Nephron progenitor cell (in vitro differentiated cells): ENCODE data around the gene HOXB7.

Experiments used
- DNase-seq: peaks from one replicate; pipeline ENCODE4 v3.0.0; 2021
- H3K27ac Mint-ChIP-seq: 2 replicates; pipeline ENCODE4 v1.8.0; 2021; ENCODE audit warnings: mild to moderate bottlenecking, moderate library complexity, mixed read lengths
- H3K27me3 Mint-ChIP-seq: 2 replicates; pipeline ENCODE4 v1.8.0; 2021; ENCODE audit warnings: mild to moderate bottlenecking, low read depth, mixed read lengths; ENCODE audit not compliant: poor library complexity
- H3K36me3 Mint-ChIP-seq: 2 replicates; pipeline ENCODE4 v1.8.0; 2021; ENCODE audit warnings: low read depth, mixed read lengths
- H3K4me1 Mint-ChIP-seq: 2 replicates; pipeline ENCODE4 v1.8.0; 2021; ENCODE audit warnings: mixed read lengths
- H3K4me3 Mint-ChIP-seq: 2 replicates; pipeline ENCODE4 v1.8.0; 2021; ENCODE audit warnings: mild to moderate bottlenecking, moderate library complexity, mixed read lengths
- H3K9me3 Mint-ChIP-seq: 2 replicates; pipeline ENCODE4 v1.8.0; 2021; ENCODE audit warnings: mild to moderate bottlenecking, moderate library complexity, mixed read lengths
- TF ChIP-seq, protein P1 (sequence below): fragments of 200-600 bp; sonication (generic); IDR thresholded peaks from 2 replicates; pipeline ENCODE4 v1.5.0; 2021; ENCODE audit warnings: antibody characterized with exemption

HOXB7 gene

GRCh38 chr17:48639136-48639535 is 28.3 kb upstream of the HOXB7 start:
- Mint-ChIP-seq H3K27ac (peak overlapping the region; percentile 83), H3K36me3 (peaks cover 5% of the 10 kb centered on the region), H3K27me3 (no peaks in the 10 kb centered on the region), H3K4me3 (peak overlapping the region; percentile 99), H3K4me1 (peaks cover 98% of the 10 kb centered on the region), H3K9me3 (no peaks in the 10 kb centered on the region)
- TF ChIP-seq, protein P1, sequence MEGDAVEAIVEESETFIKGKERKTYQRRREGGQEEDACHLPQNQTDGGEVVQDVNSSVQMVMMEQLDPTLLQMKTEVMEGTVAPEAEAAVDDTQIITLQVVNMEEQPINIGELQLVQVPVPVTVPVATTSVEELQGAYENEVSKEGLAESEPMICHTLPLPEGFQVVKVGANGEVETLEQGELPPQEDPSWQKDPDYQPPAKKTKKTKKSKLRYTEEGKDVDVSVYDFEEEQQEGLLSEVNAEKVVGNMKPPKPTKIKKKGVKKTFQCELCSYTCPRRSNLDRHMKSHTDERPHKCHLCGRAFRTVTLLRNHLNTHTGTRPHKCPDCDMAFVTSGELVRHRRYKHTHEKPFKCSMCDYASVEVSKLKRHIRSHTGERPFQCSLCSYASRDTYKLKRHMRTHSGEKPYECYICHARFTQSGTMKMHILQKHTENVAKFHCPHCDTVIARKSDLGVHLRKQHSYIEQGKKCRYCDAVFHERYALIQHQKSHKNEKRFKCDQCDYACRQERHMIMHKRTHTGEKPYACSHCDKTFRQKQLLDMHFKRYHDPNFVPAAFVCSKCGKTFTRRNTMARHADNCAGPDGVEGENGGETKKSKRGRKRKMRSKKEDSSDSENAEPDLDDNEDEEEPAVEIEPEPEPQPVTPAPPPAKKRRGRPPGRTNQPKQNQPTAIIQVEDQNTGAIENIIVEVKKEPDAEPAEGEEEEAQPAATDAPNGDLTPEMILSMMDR, result no peak
- peak; percentile 55 for DNase-seq

DNA sequence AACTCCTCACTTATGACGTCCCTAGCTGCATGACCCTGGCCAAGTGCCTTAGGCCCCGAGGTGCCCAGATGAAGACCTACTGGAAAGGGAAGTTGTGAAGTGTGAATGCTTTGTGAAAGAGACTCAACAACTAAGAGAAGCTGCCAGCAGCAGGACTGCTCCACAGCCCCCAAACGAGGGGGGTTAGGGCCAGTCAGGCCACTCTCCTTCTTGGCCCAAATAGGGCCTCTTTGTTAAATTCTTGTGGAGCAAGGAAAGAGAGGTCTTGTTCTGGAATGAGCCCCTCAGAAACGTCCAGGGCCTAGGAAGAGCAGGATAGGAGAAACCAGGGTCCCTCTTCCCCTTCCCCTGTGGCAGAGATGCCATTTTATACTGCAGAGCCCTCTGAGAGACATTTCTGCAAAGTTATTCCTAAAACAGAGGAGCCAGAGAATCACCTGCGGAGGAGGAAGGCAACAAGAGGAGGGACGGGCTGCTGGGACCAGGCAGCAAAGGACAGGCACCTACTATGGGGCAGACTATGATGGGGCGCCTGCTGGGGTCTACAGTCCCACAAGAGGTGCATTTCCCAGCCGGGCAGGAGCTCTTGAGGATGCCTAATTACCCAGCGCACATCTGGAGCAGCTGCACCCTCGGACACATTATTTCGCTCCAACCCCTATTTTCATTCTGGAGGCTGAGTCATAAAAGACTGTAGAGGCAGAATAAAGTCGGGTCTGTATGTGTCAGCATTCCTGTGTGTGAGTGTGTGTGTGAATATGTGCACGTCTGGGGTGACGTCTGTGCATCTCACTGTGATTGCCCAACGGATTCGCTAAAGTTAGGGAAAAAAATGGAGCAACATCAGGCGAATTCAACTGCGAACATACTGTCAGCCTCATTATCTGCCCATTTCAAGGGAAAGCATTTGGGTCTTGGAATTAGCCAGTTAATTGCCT is 26.8 kb upstream of the HOXB7 start:
- no peaks in the 10 kb centered on the region for H3K9me3 Mint-ChIP-seq
- DNase-seq, result peak; percentile 11
- peaks cover 5% of the 10 kb centered on the region for H3K36me3 Mint-ChIP-seq
- TF ChIP-seq, protein P1, result no peak
- peak overlapping the region; percentile 99 for H3K4me3 Mint-ChIP-seq
- peak overlapping the region; percentile 97 for H3K27ac Mint-ChIP-seq
- H3K27me3 Mint-ChIP-seq, result peaks cover 5% of the 10 kb centered on the region
- peaks cover 88% of the 10 kb centered on the region for H3K4me1 Mint-ChIP-seq

GRCh38 chr17:48636177-48637018 is 25.6 kb upstream of the HOXB7 start:
- Mint-ChIP-seq H3K4me1 (peaks cover 89% of the 10 kb centered on the region), H3K9me3 (no peaks in the 10 kb centered on the region), H3K27ac (peak overlapping the region; percentile 97), H3K27me3 (peaks cover 5% of the 10 kb centered on the region), H3K36me3 (no peaks in the 10 kb centered on the region), H3K4me3 (peak overlapping the region; percentile 99)
- TF ChIP-seq, protein P1, result peak; percentile 73
- peak; percentile 99 for DNase-seq

- Mint-ChIP-seq H3K27me3 (peaks cover 8% of the 10 kb centered on the region), H3K27ac (peak overlapping the region; percentile 99), H3K4me3 (peak overlapping the region; percentile 99), H3K36me3 (peaks cover 10% of the 10 kb centered on the region), H3K9me3 (no peaks in the 10 kb centered on the region), H3K4me1 (peaks cover 89% of the 10 kb centered on the region)
- DNase-seq, result peak; percentile 9
- TF ChIP-seq, protein P1, result no peak
Observed at GRCh38 chr17:48634493-48635208, 23.8 kb upstream of the HOXB7 start.

DNA sequence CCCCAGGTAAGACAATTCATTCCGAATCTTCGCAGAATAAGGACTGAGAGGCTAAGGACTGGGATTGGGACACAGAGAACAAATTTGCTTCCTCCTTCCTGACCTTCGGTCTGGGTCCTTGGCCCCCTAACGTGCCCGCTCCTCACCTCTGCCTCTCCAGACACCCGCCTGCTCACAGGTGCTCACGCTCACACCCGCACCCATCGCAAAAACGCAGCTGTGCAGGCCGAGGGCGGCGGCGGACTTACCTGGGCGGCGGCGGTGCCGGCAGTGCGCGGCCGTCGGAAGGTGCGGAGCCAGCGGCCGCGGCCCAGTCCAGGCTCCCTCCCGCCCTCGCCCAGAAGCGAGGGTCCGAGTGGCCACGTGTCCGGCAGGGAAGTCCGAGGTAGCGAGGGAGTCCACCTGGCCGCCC is 22.5 kb upstream of the HOXB7 start:
- TF ChIP-seq, protein P1, result no peak
- Mint-ChIP-seq H3K36me3 (peaks cover 15% of the 10 kb centered on the region), H3K27ac (peak overlapping the region; percentile 99), H3K4me1 (peaks cover 89% of the 10 kb centered on the region), H3K9me3 (no peaks in the 10 kb centered on the region), H3K27me3 (peaks cover 11% of the 10 kb centered on the region), H3K4me3 (peak overlapping the region; percentile 99)
- peak; percentile 68 for DNase-seq
